K562 (cell line): ENCODE results near the gene DPP9. TPM values are rescaled to one million over a fixed set of nuclear protein-coding genes. Genes with fewer than 3 reads are reported as not detected.
A peak's percentile ranks its signal among the peaks of the same experiment; 100 is the strongest.

Source experiments
- DMBX1 ChIP-seq: fragments of 250-450 bp; sonication (Bioruptor Pico); IDR thresholded peaks from 2 replicates; pipeline ENCODE4 v1.8.0; 2022; ENCODE audit warnings: inconsistent platforms, mild to moderate bottlenecking, moderate library complexity, borderline replicate concordance
- DNMT1 ChIP-seq: fragments of 450-650 bp; IDR thresholded peaks from 2 replicates; pipeline ENCODE4 v1.6.1; 2016; ENCODE audit warnings: antibody characterized with exemption, mild to moderate bottlenecking
- GMEB1 ChIP-seq: fragments of 250-450 bp; sonication (Bioruptor Pico); IDR thresholded peaks from 2 replicates; pipeline ENCODE4 v1.4.0; 2020; ENCODE audit warnings: mild to moderate bottlenecking
- KAT8 ChIP-seq: fragments of 450-650 bp; IDR thresholded peaks from 2 replicates; pipeline ENCODE4 v1.6.1; 2016; ENCODE audit warnings: low read depth, mild to moderate bottlenecking
- NFYB ChIP-seq: IDR thresholded peaks from 2 replicates; pipeline ENCODE4 v1.6.1; 2011; ENCODE audit warnings: mild to moderate bottlenecking, moderate library complexity; ENCODE audit not compliant: insufficient read length; ENCODE audit errors: extremely low read depth
- NR2C2 ChIP-seq, 2 experiments: fragments of 200-800 bp in 1 of 2; sonication (Bioruptor generic) in 1 of 2; sonication (generic) in 1 of 2; formaldehyde crosslinking in 1 of 2; IDR thresholded peaks; 2 replicates each; pipeline versions ENCODE4 v1.6.1 to v1.8.0; 2016 to 2022; ENCODE audit warnings: mild to moderate bottlenecking in 1 of 2, missing compliant biosample characterization in 1 of 2, missing genetic modification characterization in 1 of 2, missing genetic modification reagents in 1 of 2
- SMARCA5 ChIP-seq: fragments of 450-650 bp; IDR thresholded peaks from 2 replicates; pipeline ENCODE4 v1.6.1; 2016
- SOX6 ChIP-seq: fragments of 450-650 bp; IDR thresholded peaks from 2 replicates; pipeline ENCODE4 v1.6.1; 2014; ENCODE audit warnings: mild to moderate bottlenecking
- SREBF1 ChIP-seq: fragments of 150-350 bp; IDR thresholded peaks from 2 replicates; pipeline ENCODE4 v1.6.1; 2014; ENCODE audit warnings: antibody characterized with exemption, low read depth, low read length, borderline replicate concordance
- ZNF263 ChIP-seq: sonication (generic); formaldehyde crosslinking; IDR thresholded peaks from 2 replicates; pipeline ENCODE4 v1.8.0; 2022; ENCODE audit warnings: mild to moderate bottlenecking, missing genetic modification reagents, borderline replicate concordance
- ZNF316 ChIP-seq: fragments of 450-650 bp; IDR thresholded peaks from 2 replicates; pipeline ENCODE4 v1.6.1; 2016
- ZNF347 ChIP-seq: fragments of 450-650 bp; formaldehyde crosslinking; IDR thresholded peaks from 2 replicates; pipeline ENCODE4 v1.4.0; 2020; ENCODE audit warnings: low read depth, mild to moderate bottlenecking, moderate library complexity
- polyA plus RNA-seq, 8 experiments: library from polyadenylated mRNA; depleted of rRNA in 4 of 8; stranded (reverse) in 5 of 8; unstranded in 3 of 8; fragments of >200 nt; fragmentation: Nextera tagmentation in 2 of 8; fragmentation: Illumina TruSeq in 1 of 8; extraction: Ambion mirVana in 2 of 8; extraction: Trizol in 1 of 8; gene quantifications; 2 replicates each; pipeline versions ENCODE4 v1.2.1 to v1.2.3, GENCODE V29; 2011 to 2014; ENCODE audit warnings: inconsistent platforms in 1 of 8, missing spikeins in 1 of 8
- total RNA-seq, 7 experiments: library from RNA; depleted of rRNA in 6 of 7; stranded (reverse); fragments of >200 nt in 6 of 7; fragmentation: Illumina TruSeq in 2 of 7; extraction: Trizol in 2 of 7; gene quantifications; 2 replicates each; pipeline versions ENCODE4 v1.2.1 to v1.2.3, GENCODE V29; 2011 to 2021; ENCODE audit warnings: low replicate concordance in 1 of 7
- TF ChIP-seq, protein P1 (sequence below): fragments of 250-450 bp; sonication (Bioruptor Pico); IDR thresholded peaks from 2 replicates; pipeline ENCODE4 v1.5.0; 2022; ENCODE audit warnings: mild to moderate bottlenecking
- TF ChIP-seq, protein P2 (sequence below): sonication (generic); formaldehyde crosslinking; IDR thresholded peaks from 2 replicates; pipeline ENCODE4 v1.8.0; 2022; ENCODE audit warnings: missing genetic modification reagents, mild to moderate bottlenecking, borderline replicate concordance
- TF ChIP-seq, protein P3 (sequence below), 2 experiments: fragments of 450-650 bp; IDR thresholded peaks; 2 replicates each; pipeline ENCODE4 v1.6.1; 2016

DPP9 gene
- total and polyA plus RNA-seq, 9 of the 15 experiments (the other 6 are each of a cell fraction or from before 2014, with no cell fraction given), result 0.90 to 66.7 (median 24.5) TPM

GRCh38 chr19:4633140-4633967 lies 90.3 kb downstream of the DPP9 start (continued):
- TF ChIP-seq, protein P1, sequence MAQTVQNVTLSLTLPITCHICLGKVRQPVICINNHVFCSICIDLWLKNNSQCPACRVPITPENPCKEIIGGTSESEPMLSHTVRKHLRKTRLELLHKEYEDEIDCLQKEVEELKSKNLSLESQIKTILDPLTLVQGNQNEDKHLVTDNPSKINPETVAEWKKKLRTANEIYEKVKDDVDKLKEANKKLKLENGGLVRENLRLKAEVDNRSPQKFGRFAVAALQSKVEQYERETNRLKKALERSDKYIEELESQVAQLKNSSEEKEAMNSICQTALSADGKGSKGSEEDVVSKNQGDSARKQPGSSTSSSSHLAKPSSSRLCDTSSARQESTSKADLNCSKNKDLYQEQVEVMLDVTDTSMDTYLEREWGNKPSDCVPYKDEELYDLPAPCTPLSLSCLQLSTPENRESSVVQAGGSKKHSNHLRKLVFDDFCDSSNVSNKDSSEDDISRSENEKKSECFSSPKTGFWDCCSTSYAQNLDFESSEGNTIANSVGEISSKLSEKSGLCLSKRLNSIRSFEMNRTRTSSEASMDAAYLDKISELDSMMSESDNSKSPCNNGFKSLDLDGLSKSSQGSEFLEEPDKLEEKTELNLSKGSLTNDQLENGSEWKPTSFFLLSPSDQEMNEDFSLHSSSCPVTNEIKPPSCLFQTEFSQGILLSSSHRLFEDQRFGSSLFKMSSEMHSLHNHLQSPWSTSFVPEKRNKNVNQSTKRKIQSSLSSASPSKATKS (CRISPR knock-in tag), result no peak
- TF ChIP-seq, protein P2, sequence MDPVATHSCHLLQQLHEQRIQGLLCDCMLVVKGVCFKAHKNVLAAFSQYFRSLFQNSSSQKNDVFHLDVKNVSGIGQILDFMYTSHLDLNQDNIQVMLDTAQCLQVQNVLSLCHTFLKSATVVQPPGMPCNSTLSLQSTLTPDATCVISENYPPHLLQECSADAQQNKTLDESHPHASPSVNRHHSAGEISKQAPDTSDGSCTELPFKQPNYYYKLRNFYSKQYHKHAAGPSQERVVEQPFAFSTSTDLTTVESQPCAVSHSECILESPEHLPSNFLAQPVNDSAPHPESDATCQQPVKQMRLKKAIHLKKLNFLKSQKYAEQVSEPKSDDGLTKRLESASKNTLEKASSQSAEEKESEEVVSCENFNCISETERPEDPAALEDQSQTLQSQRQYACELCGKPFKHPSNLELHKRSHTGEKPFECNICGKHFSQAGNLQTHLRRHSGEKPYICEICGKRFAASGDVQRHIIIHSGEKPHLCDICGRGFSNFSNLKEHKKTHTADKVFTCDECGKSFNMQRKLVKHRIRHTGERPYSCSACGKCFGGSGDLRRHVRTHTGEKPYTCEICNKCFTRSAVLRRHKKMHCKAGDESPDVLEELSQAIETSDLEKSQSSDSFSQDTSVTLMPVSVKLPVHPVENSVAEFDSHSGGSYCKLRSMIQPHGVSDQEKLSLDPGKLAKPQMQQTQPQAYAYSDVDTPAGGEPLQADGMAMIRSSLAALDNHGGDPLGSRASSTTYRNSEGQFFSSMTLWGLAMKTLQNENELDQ (CRISPR knock-in tag), result no peak
- TF ChIP-seq SMARCA5 (peak; percentile 100), ZNF347 (no peak), ZNF263 (CRISPR knock-in tag) (peak; percentile 66; the same call in 1 of the 2 replicates), KAT8 (no peak), SOX6 (no peak), NFYB (no peak), DNMT1 (no peak), DMBX1 (CRISPR knock-in tag) (peak; percentile 65; the same call in 1 of the 2 replicates), SREBF1 (no peak), GMEB1 (no peak), ZNF316 (no peak; the same call in 1 of the 2 replicates), NR2C2 (CRISPR knock-in tag; IDR thresholded peaks at IDR 0.05) (peak; percentile 63; the same call in 1 of the 2 replicates), NR2C2 (tag; IDR thresholded peaks at IDR 0.05) (peak; percentile 77)
- TF ChIP-seq, protein P3, sequence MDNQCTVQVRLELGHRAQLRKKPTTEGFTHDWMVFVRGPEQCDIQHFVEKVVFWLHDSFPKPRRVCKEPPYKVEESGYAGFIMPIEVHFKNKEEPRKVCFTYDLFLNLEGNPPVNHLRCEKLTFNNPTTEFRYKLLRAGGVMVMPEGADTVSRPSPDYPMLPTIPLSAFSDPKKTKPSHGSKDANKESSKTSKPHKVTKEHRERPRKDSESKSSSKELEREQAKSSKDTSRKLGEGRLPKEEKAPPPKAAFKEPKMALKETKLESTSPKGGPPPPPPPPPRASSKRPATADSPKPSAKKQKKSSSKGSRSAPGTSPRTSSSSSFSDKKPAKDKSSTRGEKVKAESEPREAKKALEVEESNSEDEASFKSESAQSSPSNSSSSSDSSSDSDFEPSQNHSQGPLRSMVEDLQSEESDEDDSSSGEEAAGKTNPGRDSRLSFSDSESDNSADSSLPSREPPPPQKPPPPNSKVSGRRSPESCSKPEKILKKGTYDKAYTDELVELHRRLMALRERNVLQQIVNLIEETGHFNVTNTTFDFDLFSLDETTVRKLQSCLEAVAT (IDR thresholded peaks at IDR 0.05), result no peak
